ENCODE measurements around the gene ARID2. TPM values are rescaled to one million over a fixed set of nuclear protein-coding genes. Genes with fewer than 3 reads are reported as not detected.

Gene ARID2
- total and polyA plus RNA-seq, 9 of the 15 experiments (the other 6 are each of a cell fraction or from before 2014, with no cell fraction given): 13.4 to 41.6 (median 29.4) TPM

DNA sequence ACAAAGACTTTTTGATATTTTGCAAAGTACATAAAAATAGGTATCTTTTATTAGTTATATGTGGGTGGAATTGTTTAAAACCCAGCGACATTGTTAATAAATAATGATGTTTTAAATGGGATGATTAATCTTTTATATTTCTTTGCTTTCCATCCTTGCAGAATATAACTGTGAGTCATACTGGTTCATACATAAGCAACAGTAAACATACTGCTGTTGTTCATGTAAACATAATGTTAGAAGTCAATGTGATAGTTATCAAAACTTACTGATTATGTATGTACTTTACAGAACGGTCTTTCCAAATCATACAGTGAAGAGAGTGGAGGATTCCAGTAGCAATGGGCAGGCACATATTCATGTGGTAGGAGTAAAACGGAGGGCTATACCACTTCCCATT lies 119.8 kb downstream of the ARID2 start (continued):
- TF ChIP-seq, protein P1, sequence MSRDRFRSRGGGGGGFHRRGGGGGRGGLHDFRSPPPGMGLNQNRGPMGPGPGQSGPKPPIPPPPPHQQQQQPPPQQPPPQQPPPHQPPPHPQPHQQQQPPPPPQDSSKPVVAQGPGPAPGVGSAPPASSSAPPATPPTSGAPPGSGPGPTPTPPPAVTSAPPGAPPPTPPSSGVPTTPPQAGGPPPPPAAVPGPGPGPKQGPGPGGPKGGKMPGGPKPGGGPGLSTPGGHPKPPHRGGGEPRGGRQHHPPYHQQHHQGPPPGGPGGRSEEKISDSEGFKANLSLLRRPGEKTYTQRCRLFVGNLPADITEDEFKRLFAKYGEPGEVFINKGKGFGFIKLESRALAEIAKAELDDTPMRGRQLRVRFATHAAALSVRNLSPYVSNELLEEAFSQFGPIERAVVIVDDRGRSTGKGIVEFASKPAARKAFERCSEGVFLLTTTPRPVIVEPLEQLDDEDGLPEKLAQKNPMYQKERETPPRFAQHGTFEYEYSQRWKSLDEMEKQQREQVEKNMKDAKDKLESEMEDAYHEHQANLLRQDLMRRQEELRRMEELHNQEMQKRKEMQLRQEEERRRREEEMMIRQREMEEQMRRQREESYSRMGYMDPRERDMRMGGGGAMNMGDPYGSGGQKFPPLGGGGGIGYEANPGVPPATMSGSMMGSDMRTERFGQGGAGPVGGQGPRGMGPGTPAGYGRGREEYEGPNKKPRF (IDR thresholded peaks at IDR 0.05; ENCODE audit: low read depth, low read length): no peak
- no peak for TF ChIP-seq FOSL1 (tag; conservative IDR thresholded peaks at IDR 0.05)
- no peak for TF ChIP-seq SLC30A9 (CRISPR knock-in tag; IDR thresholded peaks at IDR 0.05)
- TF ChIP-seq ZNF431 (CRISPR knock-in tag; IDR thresholded peaks at IDR 0.05): no peak
- TF ChIP-seq, protein P2, sequence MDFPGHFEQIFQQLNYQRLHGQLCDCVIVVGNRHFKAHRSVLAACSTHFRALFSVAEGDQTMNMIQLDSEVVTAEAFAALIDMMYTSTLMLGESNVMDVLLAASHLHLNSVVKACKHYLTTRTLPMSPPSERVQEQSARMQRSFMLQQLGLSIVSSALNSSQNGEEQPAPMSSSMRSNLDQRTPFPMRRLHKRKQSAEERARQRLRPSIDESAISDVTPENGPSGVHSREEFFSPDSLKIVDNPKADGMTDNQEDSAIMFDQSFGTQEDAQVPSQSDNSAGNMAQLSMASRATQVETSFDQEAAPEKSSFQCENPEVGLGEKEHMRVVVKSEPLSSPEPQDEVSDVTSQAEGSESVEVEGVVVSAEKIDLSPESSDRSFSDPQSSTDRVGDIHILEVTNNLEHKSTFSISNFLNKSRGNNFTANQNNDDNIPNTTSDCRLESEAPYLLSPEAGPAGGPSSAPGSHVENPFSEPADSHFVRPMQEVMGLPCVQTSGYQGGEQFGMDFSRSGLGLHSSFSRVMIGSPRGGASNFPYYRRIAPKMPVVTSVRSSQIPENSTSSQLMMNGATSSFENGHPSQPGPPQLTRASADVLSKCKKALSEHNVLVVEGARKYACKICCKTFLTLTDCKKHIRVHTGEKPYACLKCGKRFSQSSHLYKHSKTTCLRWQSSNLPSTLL (IDR thresholded peaks at IDR 0.05): no peak

- no peak overlapping the region for H3K4me3 ChIP-seq
- H3K27me3 ChIP-seq (ENCODE audit: control insufficient read depth in 2 of 2, insufficient read depth in 2 of 2, low read length in 2 of 2): no peaks in the 10 kb centered on the region
- no peak overlapping the region for H2AFZ ChIP-seq (ENCODE audit: low read depth, low read length)
- no peak for DNase-seq (ENCODE audit: extremely low read depth in 1 of 4, low spot score in 3 of 4)
- CTCF ChIA-PET (ENCODE audit: low intra/inter-chr PET ratio): no interaction called here
- H3K9me1 ChIP-seq (ENCODE audit: control insufficient read depth, insufficient read depth, low read length): no peaks in the 10 kb centered on the region
- no peak overlapping the region for H3K9ac ChIP-seq (ENCODE audit: insufficient read depth in 1 of 2, low read depth in 2 of 2, low read length in 2 of 2)
- no peak for ATAC-seq
- no peak for FAIRE-seq
- no peaks in the 10 kb centered on the region for H3K79me2 ChIP-seq (ENCODE audit: control insufficient read depth, insufficient read depth, low read length)
- no peaks in the 10 kb centered on the region for H3K9me3 ChIP-seq (replicated peaks; ENCODE audit: control insufficient read depth, insufficient read depth, low read depth, low read length)
- POLR2A ChIA-PET: interaction anchor here (1.4 kb wide), 1 partner anchor 12 kb away, joined by 4 read pairs; no protein-coding TSS in a partner anchor
- H3K36me3 ChIP-seq (ENCODE audit: control insufficient read depth, insufficient read depth, low read length): peaks cover 64% of the 10 kb centered on the region
- H3K4me1 ChIP-seq (replicated peaks in 1 of 2; ENCODE audit: control insufficient read depth in 2 of 2, insufficient read depth in 2 of 2, low read length in 2 of 2): no peaks in the 10 kb centered on the region
- in situ Hi-C loops (cut with MboI): no loop called here
- no peaks in the 10 kb centered on the region; the same call in 1 of the 2 replicates for H4K20me1 ChIP-seq (replicated peaks; ENCODE audit: control insufficient read depth, insufficient read depth, low read length)
- no peak overlapping the region for H3K4me2 ChIP-seq (ENCODE audit: insufficient read depth, low read length)
- no peak overlapping the region for H3K27ac ChIP-seq (ENCODE audit: extremely low read depth, low read depth, low read length)
- BruUV-seq (replicated peaks): no TSS peak
- intact Hi-C loops (cut with micrococcal nuclease): no loop called here
- no peak for TF ChIP-seq KDM4B (IDR thresholded peaks at IDR 0.05; ENCODE audit: borderline replicate concordance in 2 of 2, low read depth in 1 of 2)
- TF ChIP-seq, protein P3, sequence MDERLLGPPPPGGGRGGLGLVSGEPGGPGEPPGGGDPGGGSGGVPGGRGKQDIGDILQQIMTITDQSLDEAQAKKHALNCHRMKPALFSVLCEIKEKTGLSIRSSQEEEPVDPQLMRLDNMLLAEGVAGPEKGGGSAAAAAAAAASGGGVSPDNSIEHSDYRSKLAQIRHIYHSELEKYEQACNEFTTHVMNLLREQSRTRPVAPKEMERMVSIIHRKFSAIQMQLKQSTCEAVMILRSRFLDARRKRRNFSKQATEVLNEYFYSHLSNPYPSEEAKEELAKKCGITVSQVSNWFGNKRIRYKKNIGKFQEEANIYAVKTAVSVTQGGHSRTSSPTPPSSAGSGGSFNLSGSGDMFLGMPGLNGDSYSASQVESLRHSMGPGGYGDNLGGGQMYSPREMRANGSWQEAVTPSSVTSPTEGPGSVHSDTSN (CRISPR knock-in tag; IDR thresholded peaks at IDR 0.05; ENCODE audit: low read depth): no peak
- TF ChIP-seq, protein P3 (tag; conservative IDR thresholded peaks at IDR 0.05; ENCODE audit: low read depth): no peak
- no peak for TF ChIP-seq MECOM (CRISPR knock-in tag; IDR thresholded peaks at IDR 0.05)
- no peak for TF ChIP-seq ARNT (IDR thresholded peaks at IDR 0.05)
- no peak for TF ChIP-seq POLR2A (conservative IDR thresholded peaks at IDR 0.05)
- no peak for TF ChIP-seq ZNF175 (CRISPR knock-in tag; IDR thresholded peaks at IDR 0.05; ENCODE audit: low read depth)
- no peak for TF ChIP-seq ZNF23 (CRISPR knock-in tag; IDR thresholded peaks at IDR 0.05)
- TF ChIP-seq TARDBP (IDR thresholded peaks at IDR 0.05): no peak
- no peak for TF ChIP-seq ZNF140 (CRISPR knock-in tag; IDR thresholded peaks at IDR 0.05)
Observed at GRCh38 chr12:45850302-45850701, 120.8 kb downstream of the ARID2 start.
